GM08714 (cell line): Measurements from ENCODE around the gene CTXN1.

ENCODE experiments used
- H3K4me3 ChIP-seq: fragments of 200-500 bp; sonication (Bioruptor generic); 2 replicates; pipeline ENCODE4 v1.5.1; 2014; ENCODE audit warnings: mild to moderate bottlenecking, low read length, inconsistent platforms
- ZNF274 ChIP-seq: IDR thresholded peaks from 2 replicates; pipeline ENCODE4 v1.6.1; 2012; ENCODE audit warnings: mild to moderate bottlenecking, low read depth, low read length

CTXN1 gene

GRCh38 chr19:7879836-7880235, 46.1 kb downstream of the CTXN1 start:
- TF ChIP-seq ZNF274 = no peak
- no peak overlapping the region for H3K4me3 ChIP-seq

GRCh38 chr19:7879111-7879807, 46.7 kb downstream of the CTXN1 start:
- H3K4me3 ChIP-seq = no peak overlapping the region
- no peak for TF ChIP-seq ZNF274

- TF ChIP-seq ZNF274 = no peak
- H3K4me3 ChIP-seq = no peak overlapping the region
Measured at GRCh38 chr19:7877249-7877836, 48.6 kb downstream of the CTXN1 start.

GRCh38 chr19:7874897-7875273, 51.0 kb downstream of the CTXN1 start:
- no peak for TF ChIP-seq ZNF274
- no peak overlapping the region for H3K4me3 ChIP-seq
